NCI-H748 treated with DMSO at 0.1 percent for 48 hours (cell line): ENCODE results near the gene PEPD.

ENCODE experiments used
- DNase-seq: peaks from one replicate; lab custom pipeline; 2025; lab: John Stamatoyannopoulos, UW

Gene PEPD

DNA sequence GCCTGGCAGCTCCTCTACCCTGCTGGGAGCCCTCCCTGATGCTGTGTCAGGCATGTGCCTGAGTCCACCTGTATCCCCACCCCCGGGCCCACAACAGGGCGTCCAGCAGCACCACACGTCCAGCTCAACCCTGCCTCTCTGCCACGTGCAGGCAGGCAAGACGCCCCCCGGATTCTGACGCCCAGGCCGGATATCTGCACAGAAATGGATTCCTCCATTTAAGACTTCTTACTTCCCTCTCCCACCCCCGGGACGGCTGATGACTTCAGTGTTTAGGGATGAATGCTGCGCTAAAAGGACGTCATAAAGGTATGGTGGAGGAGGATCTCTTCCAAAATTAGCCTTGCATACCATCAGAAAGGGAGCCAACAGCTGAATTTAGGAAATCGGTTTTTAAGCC, 10.2 kb downstream of the PEPD start:
- no peak for DNase-seq

DNA sequence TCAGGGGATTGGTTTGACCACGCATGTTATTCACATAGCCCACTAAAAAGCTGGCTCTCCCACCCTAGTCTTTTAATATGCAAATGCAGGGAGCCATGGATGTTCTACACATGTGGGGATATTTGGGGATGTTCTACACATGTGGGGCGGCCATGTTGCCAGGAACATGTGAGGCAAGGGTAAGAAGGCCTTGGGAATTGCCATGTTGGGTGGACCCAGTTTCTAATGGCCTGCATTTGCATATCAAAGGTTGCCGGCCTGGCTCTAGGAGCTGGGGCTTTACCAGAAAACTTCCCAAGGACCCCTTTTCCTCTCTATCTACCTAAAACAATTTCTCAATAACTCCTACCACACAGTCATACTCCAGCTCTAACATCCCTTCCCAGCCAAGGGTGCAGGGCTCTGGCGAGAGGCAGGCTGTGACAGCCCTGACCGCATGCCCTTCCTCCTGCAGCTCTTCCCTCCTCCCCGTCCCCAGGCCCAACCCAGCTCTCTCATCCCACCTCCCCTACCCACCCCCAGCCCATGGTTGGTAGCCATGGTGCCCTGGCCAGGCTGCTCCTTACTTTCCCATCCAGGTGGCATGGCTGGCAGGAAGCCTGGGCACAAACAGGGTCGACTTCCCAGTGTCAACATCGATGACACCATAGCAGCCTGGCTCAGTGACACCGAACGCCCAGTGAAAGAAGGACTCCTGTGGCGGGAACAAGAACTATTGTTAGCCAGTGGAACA, 11.0 kb downstream of the PEPD start:
- DNase-seq = no peak

DNA sequence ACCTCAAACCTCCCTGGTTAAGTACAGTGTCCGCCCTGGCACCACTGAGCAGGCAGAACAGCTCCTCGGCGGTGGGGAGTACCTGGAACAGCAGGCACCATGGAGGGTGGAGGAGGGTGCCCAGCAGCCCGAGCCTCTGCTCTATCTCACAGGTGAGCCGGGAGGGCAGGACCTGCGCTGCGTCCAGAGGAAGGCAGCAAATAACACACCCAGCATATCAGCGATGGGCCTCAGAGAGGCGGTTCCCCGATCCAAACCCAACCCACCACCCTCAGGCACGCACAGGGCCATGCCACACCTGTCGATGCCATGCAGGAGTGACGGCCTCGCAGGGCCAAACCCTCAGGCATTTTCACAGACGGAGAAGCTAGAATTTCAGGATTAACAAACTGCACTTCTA, 11.8 kb downstream of the PEPD start:
- DNase-seq = no peak

DNA sequence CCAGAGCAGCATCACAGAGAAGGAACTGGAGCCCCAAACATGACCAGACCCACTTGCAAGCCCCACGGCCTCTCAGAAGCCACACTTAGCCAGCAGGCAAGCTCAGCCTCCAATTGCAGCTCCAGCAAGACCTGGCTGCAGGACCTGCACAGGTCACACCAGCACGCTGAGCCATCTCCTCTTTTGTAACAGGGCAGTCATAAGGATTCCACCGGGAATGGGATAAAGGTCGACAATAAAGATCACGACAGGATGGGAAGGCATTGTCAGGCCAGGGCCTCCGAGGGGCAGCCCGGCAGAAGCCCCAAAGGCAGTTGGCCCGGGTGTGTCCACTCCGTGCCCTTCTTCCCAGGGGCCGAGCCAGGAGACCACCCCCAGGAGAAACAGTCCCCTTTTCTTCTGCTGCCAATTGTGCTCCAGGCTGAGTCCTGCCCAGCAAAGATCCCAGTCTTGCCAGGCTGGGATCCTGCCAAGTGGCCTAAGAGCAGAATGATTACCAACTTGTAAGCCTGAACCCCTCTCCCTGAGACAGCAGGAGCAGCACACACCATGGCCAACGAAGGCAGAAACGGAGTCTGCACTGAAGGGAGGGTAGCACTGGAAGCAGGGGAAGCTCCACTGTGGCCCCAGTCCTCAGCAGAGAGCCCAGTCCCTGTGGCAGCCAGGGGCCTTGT, 12.5 kb downstream of the PEPD start:
- DNase-seq = no peak

DNA sequence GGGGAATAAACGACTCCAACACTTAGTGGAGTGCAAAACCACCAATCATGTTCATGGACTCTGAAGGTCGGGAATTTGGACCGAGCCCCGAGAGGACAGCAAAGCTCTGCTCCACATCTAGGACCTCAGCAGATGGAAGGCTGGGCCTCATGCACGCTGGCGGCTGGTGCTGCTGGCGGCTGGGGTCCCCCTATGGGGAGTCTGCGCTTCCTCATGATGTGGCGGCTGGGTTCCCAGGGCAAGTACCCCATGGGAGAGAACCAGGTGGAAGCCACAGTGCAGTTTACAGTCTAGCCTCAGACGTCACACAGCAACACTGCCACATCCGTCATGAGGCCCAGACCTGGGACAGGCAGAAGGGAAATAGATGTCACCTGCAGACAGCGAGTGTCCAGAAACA, 13.2 kb downstream of the PEPD start:
- no peak for DNase-seq

DNA sequence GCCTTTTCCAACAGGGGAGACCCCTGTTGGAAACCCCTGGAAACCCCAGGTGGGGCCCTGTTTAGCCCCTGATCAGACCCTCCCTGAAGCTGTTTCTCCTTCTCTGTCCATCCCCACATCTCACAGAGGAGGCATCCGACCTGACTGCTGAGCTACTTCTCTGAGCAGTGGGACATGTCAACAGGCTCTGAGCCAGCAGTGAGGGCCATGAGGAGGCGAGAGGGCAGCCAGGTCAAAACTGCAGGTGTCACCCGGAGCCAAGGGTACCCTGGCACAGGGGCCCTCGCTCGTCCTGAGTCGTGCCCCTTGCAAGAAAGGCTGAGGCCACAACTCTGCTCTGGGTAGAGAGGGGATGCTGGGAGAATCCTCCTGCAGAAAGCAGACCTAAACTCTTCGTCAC, 13.6 kb downstream of the PEPD start:
- no peak for DNase-seq

DNA sequence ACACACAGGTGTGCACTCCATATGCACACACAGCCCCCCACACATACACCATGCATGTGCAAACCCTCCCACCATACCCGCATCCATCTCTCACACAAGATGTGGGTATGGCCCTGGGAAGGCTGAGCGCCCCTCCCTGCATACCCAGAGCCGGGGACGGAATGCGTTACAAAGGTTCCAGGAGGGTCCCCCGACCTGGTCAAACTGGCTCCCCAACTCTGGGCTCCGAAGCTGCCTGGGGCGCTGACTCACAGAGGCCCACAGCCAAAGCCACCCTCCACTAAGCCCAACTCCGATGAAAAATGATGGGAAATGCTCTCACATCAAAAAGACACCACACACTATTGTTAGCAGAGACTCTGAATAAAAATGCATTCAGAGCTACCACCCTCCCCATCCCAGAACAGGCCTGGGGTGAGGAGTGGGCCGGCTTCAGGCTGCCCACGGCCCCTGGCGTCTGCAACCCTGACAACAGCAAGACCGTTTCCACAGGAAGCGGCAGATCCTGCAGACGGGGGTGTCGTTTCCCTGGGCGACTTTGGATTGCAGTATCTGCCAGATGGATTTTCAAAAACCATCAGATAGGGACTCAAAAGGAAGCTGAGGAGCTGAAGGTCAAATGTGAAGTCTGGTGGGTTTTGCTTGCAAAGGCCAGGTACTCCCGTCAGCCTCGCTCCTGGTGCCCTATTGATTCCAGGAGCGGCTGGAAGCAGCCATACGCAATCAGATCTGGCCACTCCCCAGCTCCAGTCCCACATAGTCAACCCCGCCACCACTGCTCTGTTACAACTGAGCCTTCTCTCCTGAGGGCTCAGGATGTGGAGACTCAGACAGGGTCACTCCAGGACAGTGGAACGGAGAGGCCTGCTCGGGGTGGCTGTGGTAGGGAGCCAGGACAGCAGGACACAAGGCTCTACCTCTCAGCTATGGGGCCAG, 14.3 kb downstream of the PEPD start:
- no peak for DNase-seq

DNA sequence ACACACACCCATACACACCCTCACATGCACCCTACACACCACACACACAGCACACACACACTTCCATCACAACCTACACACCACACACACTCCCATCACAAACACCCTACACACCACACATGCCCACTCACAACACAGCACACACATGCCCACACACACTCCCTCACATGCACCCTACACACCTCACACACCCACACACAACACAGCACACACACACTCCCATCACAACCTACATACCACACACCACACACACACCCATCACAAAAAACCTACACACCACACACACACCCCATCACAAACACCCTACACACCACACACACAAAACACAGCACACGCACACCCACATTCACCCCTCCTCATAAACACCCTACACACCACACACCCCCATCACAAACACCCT, 15.1 kb downstream of the PEPD start:
- DNase-seq = no peak

DNA sequence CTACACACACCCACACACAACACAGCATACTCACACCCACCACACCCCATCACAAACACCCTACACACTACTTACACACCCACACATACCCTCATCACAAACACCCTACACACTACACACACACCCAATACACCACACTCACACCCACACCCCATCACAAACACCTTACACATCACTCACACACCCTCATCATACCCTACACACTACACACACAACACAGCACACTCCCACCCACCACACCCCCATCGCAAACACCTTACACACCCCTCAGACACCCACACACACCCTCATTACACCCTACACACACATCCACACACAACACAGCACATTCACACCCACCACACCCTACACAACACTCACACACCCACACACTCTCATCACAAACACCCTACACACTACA, 15.8 kb downstream of the PEPD start:
- no peak for DNase-seq

DNA sequence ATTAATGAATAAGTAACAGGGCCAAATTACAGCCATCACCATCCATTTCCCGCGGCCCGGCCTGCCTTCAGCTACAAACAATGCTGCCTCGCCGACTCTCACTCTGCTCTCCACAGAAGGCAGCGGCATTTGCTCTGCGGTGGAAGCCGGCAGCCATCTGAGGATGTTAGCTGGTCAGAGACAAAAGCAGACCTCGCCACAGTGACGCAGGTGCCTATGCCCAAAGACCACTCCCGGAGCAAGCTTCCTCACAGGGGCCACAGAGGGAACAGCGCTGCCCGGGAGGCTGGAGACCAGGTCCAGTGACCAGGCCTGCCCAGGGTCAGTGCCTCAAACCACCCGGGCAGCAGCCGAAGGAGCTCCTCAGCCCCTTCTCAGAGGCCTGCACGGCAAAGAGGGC, 16.4 kb downstream of the PEPD start:
- no peak for DNase-seq

DNA sequence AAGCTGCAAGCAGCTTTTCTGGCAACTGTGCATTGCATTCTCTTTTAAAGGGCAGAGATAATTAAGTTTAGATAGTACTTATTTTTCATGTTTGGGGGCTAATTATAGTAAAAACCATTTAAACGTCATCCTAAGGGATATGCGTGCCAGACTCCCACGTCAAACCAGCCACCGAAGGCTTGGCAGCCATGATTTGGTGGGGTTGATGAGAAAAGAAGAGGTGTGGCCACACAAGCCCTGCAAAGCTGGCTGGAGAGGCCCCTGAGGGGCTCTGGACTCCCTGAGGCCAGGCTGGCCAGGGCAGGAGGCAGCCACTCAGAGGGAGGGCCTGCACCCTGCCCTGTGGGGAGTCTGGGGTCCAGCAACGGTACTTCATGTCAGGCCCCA, 17.5 kb downstream of the PEPD start:
- no peak for DNase-seq

DNA sequence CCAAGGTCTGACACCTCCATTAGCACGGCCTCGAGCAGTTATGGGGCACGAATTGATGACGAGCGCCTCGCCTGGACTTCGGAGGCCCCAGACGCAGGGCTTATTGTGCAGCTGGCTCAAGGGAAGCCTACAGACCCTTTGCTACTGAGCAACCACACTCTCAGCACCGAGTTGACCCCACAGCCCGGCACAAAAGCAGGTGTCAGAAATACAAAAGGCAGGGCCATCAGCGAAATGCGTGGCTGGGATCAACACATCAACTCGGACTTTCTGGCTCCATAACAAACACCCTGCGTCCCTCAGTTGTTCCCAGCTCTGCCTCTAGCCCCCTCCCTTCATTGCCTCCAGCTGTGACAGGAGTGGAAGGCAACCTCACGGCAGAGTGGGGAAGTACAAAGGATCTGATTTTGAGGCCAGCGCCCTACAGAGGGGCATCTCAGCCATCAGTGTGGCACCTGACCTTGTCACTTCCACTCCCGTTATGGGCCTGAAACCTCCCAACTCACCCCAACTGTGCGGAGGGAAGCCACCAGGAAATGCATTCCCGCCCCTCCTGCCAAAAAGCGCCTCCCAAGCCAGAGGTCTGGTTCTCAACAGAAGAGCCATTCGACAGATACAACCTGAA, 18.0 kb downstream of the PEPD start:
- DNase-seq = no peak

DNA sequence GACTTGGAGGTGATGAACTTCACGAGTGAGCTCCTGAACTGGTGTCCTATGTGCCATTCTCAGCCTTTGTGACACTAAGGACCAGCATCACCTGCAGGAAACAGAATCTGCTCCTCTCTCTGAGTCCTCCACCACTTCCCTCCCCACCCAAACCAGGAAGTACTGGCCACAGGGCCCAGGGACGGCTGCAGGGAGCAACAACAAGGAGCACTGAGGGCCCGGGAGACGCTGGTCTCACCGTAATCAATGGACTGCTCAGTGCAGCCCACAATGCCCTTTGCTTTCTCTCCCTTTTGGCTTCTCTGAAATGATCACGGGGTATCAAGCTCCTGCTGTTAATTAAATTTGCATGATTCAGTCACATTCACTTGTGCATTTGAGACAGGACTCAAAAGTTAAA, 18.6 kb downstream of the PEPD start:
- no peak for DNase-seq

DNA sequence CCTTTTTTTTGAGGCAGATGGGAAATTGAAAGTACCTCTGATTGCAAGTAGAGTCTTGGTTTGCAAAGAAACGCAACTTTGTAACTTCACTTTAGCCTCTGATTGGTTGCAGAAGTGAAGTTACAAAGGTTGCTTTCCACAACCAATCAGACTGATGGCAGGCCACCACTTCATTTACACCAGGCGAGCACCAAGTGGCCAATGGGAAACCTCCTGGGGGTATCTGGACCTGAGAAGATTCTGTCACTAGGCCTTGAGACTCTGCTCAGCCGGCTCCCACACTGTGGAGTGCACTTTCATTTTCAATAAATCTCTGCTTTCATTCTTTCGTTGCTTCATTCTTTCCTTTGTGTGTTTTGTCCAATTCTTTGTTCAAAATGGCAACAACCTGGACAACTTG, 19.1 kb downstream of the PEPD start:
- DNase-seq = no peak

DNA sequence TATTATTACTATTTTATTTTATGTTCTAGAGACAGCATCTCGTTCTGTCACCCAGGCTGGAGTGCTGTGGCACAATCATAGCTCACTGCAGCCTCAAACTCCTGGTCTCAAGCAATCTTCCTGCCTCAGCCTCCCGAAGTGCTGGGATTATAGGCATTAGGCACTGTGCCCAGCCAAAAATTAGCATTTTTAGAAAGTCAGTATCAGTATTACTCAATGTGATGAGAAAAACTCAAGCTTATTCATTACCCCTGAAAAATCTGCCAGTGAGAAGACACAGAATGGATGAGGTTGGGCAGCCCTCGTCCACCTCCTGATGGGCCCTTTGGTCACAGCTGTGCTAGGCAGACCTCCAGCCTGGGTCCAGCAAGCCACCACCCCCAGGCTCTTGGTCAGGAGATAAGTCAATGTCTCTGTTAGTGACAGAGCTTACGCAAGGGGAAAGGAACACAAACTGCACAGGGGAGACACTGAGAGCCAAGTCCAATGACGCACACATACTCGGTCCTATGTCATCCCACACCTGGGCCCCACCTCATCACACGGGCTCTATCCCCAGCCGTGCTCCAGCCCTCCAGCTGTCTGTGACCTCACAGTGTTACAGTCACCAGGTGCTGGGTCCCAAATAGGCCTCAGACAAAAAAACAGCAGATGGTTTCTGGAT, 19.8 kb downstream of the PEPD start:
- DNase-seq = no peak

DNA sequence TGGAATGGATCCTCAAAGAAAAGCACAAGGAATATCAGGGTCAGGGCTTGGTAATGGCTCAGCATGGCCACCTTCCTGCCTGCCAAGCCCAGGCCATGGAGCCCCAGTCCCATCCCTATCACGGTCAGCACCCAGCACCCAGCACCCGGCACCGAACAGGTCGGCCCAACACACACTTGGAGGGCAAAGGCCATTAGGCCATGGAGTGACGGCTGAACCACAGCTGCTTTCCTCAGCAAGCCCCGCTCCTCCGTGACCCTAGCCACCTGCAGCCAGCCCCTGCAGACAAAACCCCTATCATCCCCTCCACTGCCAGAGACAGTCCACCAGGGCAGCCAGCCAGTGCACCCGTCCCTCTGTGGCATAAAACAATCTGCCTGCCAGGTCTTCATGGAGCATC, 20.6 kb downstream of the PEPD start:
- DNase-seq = no peak

DNA sequence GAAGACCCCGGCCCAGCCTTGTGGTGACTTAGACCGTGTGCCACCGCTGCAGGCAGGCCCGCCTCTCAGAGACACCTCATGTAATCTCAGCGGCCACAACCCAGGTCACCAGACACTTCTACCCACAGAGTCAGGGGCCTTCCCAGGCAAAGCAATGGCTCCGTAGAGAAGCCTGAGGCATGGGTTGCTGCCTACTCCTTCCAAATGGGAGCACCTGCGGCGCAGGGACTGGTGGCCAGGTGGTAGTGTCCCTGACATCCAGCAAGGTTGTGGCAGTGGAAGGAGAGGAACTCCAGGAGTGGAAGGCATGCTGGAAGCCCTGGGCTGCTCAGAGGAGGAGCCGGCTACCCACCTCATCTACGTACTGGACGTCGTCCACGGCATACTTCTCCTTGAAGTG, 21.0 kb downstream of the PEPD start:
- DNase-seq = no peak

DNA sequence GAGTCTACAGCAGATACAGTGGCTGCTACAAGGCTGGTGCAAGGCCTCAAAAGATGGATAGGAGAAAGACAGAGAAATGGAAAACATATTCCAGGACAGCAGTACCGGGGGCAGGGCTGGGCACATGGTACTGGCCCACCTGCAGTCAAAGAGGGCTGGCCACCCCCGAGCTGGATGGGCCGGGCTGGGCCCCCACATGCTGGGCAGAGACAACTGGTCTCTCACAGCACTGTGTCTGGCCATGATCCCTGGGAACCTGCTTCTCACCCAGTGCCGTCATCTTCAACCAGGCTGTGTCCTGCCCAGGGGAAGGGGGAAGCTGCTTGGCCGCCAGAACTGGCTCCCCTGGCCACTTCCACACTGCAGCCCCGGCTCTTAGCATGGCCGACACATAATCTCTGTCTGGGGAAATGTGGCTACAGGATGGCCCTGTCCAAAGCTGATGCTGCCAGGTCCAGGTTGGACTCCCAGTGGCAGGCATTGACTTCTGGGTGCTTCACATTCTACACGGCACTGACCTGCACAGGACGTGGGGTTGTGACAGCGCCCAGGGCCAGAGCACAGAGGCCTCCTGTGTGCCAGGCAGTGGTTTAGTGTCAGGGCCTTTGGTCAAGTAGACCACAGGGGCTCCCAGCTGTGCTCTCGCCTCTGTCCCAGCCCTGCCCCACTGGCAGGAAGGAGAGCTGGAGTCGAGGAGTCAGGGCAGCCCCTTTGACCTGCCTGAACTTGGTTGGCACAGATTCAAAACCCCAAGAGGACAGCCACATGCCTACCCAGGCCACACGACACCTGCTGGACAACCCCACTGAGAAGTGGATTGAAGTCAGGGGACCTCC, 21.7 kb downstream of the PEPD start:
- DNase-seq = no peak

DNA sequence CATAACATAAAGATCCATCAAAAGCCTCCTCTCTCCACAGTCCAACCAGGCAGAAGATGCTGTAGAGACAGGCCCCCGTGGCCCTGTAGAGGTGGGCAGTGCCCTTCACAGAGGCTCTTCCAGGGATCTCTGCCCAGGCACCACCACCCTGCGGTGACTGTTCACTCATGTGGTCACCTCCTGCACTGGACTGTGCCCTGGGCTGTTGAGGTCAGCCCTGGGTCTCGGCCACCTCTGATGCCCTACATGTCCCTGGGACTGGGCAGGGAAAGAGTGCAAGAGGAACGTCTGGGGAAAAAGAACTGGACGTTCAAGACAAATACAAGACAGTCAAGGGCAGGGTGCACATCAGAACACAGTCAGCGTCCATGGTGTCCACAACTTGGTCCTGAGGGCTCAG, 22.3 kb downstream of the PEPD start:
- no peak for DNase-seq

DNA sequence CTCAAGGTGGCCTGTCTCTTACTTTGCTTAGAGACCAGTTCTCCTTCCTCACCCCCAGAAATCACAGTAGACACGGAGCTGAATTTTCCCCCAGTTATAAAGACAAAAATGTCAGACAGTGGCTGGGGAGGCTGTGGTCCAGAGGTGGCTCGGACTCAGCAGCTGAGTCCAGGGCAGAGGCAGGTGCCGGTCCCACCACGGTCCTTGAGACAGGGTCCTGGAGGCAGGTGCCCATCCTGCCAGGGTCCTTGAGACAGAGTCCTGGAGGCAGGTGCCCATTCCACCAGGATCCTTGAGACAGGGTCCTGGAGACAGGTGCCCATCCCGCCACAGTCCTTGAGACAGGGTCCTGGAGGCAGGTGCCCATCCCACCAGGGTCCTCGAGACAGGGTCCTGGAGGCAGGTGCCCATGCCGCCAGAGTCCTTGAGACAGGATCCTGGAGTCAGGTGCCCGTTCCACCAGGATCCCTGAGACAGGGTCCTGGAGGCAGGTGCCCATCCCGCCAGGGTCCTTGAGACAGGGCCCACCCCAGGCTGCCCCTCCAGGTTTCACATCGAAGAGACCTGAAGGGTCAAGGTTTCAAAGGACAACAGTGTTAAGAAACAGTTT, 23.1 kb downstream of the PEPD start:
- DNase-seq = no peak

DNA sequence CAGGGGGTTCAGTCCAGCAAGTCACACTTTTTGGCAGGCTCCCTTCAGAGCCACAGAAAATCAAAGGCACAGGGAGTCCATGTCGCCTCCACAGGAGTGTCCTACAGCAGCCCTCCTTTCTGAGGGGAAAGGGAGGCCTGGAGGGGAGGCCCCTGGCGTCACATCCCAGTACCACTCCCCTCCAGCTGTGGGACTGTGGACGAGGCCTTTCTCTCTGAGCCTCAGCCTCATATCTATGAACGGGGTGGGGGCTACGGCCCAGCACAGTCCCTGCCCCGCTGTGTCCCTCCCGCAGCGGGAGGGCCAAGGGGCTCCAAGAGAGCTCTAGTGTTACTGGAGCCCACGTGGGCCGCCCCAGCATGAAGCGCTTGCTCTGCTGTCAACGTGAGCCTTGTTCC, 23.8 kb downstream of the PEPD start:
- DNase-seq = no peak
